HCT116 (cell line): ENCODE data around the gene TIMM13. TPM values are rescaled to one million over a fixed set of nuclear protein-coding genes. Genes with fewer than 3 reads are reported as not detected.

Experiments
- ATAC-seq: fragments of 200-7000 bp; cut with Tn5 transposase; 2 replicates; pipeline ENCODE4 v1.9.1; 2020; ENCODE audit warnings: mild to moderate bottlenecking, moderate library complexity
- BruUV-seq: library from RNA; stranded (reverse); fragments of 400-500 nt; replicated peaks from 2 replicates; lab custom pipeline; 2021; lab: Mats Ljungman, UMichigan
- CTCF ChIA-PET: fragments of 300-600 bp; sonication (Branson Sonifier 250); formaldehyde crosslinking; loops from one replicate; lab custom pipeline; 2021; ENCODE audit warnings: antibody characterized with exemption; lab: Charles Lee
- POLR2A ChIA-PET: fragments of 300-600, 350-600 bp; sonication (Branson Sonifier 250); formaldehyde crosslinking; loops from one replicate; lab custom pipeline; 2021; ENCODE audit warnings: antibody characterized with exemption; lab: Charles Lee
- RAD21 ChIA-PET, 2 experiments: fragments of 300-600 bp; sonication (Branson Sonifier 250); formaldehyde crosslinking; loops; one replicate each; lab custom pipeline; 2023; ENCODE audit warnings: low total read pairs in 2 of 2; ENCODE audit not compliant: uncharacterized antibody in 2 of 2, unreplicated experiment in 2 of 2, low non-redundant PET in 1 of 2; lab: Charles Lee
- DNase-seq: peaks from one replicate; pipeline ENCODE4 v3.0.0-alpha.2; 2010; ENCODE audit warnings: low read depth, low spot score
- H2AFZ ChIP-seq: fragments of 200-600 bp; shearing (Covaris generic), sonication (generic); 2 replicates; pipeline ENCODE4 v1.6.1; 2017; ENCODE audit warnings: low read depth, mixed run types, mixed read lengths, antibody characterized with exemption, low read length; ENCODE audit not compliant: poor library complexity, severe bottlenecking
- H3K27ac ChIP-seq: 2 replicates; pipeline ENCODE4 v1.5.1; 2012; ENCODE audit warnings: low read depth, low read length
- H3K27me3 ChIP-seq: fragments of 200-600 bp; sonication (generic); 2 replicates; pipeline ENCODE4 v1.6.1; 2016; ENCODE audit warnings: mixed run types, low read length, mixed read lengths; ENCODE audit not compliant: insufficient read depth
- H3K36me3 ChIP-seq, 2 experiments: fragments of 200-500 bp in 1 of 2; fragments of 200-600 bp in 1 of 2; sonication (Bioruptor generic) in 1 of 2; sonication (generic) in 1 of 2; 2 replicates each; pipeline versions ENCODE4 v1.5.1 to v1.6.1; 2014 to 2016; ENCODE audit warnings: low read length in 2 of 2, inconsistent platforms in 1 of 2, mixed read lengths in 1 of 2, mixed run types in 1 of 2; ENCODE audit not compliant: insufficient read depth in 2 of 2, control insufficient read depth in 1 of 2
- H3K4me1 ChIP-seq, 2 experiments: fragments of 200-600 bp in 1 of 2; sonication (generic) in 1 of 2; 2 replicates each; pipeline versions ENCODE4 v1.5.1 to v1.6.1; 2012 to 2017; ENCODE audit warnings: low read length in 2 of 2, inconsistent platforms in 1 of 2, mild to moderate bottlenecking in 1 of 2, mixed read lengths in 1 of 2, mixed run types in 1 of 2, moderate library complexity in 1 of 2; ENCODE audit not compliant: insufficient read depth in 2 of 2, control insufficient read depth in 1 of 2
- H3K4me2 ChIP-seq: fragments of 200-600 bp; sonication (generic); 2 replicates; pipeline ENCODE4 v1.6.1; 2017; ENCODE audit warnings: mixed run types, low read length, mixed read lengths
- H3K4me3 ChIP-seq, 2 experiments: fragments of 200-600 bp in 1 of 2; sonication (generic) in 1 of 2; replicated peaks in 1 of 2; 2 replicates each; pipeline ENCODE4 v1.5.1; 2011 to 2016; ENCODE audit warnings: low read length in 2 of 2, control low read depth in 1 of 2, low read depth in 1 of 2, mild to moderate bottlenecking in 1 of 2, mixed read lengths in 1 of 2, mixed run types in 1 of 2
- H3K79me2 ChIP-seq: fragments of 200-600 bp; sonication (generic); 2 replicates; pipeline ENCODE4 v1.6.1; 2017; ENCODE audit warnings: mild to moderate bottlenecking, mixed run types, low read length, moderate library complexity, mixed read lengths; ENCODE audit not compliant: insufficient read depth
- H3K9ac ChIP-seq: fragments of 200-600 bp; sonication (generic); 2 replicates; pipeline ENCODE4 v1.6.1; 2016; ENCODE audit warnings: low read length, mixed read lengths
- H3K9me2 ChIP-seq: fragments of 200-600 bp; sonication (generic), shearing (Covaris generic); 2 replicates; pipeline ENCODE4 v1.6.1; 2017; ENCODE audit warnings: mixed run types, mild to moderate bottlenecking, moderate library complexity; ENCODE audit not compliant: insufficient read depth
- H3K9me3 ChIP-seq, 2 experiments: fragments of 200-500 bp in 1 of 2; fragments of 200-600 bp in 1 of 2; sonication (Bioruptor generic) in 1 of 2; sonication (generic) in 1 of 2; 2 replicates each; pipeline ENCODE4 v1.6.1; 2014 to 2017; ENCODE audit warnings: low read length in 2 of 2, mixed read lengths in 2 of 2, inconsistent platforms in 1 of 2, low read depth in 1 of 2, mild to moderate bottlenecking in 1 of 2, mixed run types in 1 of 2, moderate library complexity in 1 of 2; ENCODE audit not compliant: control insufficient read depth in 1 of 2, insufficient read depth in 1 of 2
- H4K20me1 ChIP-seq: fragments of 200-600 bp; sonication (generic), shearing (Covaris generic); 2 replicates; pipeline ENCODE4 v1.6.1; 2017; ENCODE audit warnings: mixed run types, mild to moderate bottlenecking, moderate library complexity; ENCODE audit not compliant: insufficient read depth
- CEBPB ChIP-seq: IDR thresholded peaks from 2 replicates; pipeline ENCODE4 v1.6.1; 2012; ENCODE audit warnings: low read depth
- ELF1 ChIP-seq: IDR thresholded peaks from 2 replicates; pipeline ENCODE4 v1.6.1; 2012; ENCODE audit warnings: low read depth, borderline replicate concordance
- MAX ChIP-seq: IDR thresholded peaks from 2 replicates; pipeline ENCODE4 v1.6.1; 2012
- REST ChIP-seq: IDR thresholded peaks from 2 replicates; pipeline ENCODE4 v1.6.1; 2012; ENCODE audit warnings: low read depth
- SIN3A ChIP-seq: IDR thresholded peaks from 2 replicates; pipeline ENCODE4 v1.6.1; 2012; ENCODE audit warnings: low read depth
- SRF ChIP-seq: IDR thresholded peaks from 2 replicates; pipeline ENCODE4 v1.6.1; 2012; ENCODE audit warnings: low read depth
- TCF7L2 ChIP-seq: IDR thresholded peaks from 2 replicates; pipeline ENCODE4 v1.7.0; 2011; ENCODE audit warnings: borderline replicate concordance, inconsistent platforms; ENCODE audit not compliant: insufficient read depth, insufficient read length; ENCODE audit errors: extremely low read depth
- YY1 ChIP-seq: IDR thresholded peaks from 2 replicates; pipeline ENCODE4 v1.6.1; 2011; ENCODE audit warnings: low read length, low read depth, moderate library complexity, mild to moderate bottlenecking; ENCODE audit not compliant: insufficient replicate concordance; ENCODE audit errors: extremely low read depth
- ZNF274 ChIP-seq: fragments of 200-500 bp; sonication (Bioruptor generic); IDR thresholded peaks from 2 replicates; pipeline ENCODE4 v1.6.1; 2014; ENCODE audit warnings: mild to moderate bottlenecking, low read depth, low read length, inconsistent platforms
- intact Hi-C: fragments of 100-400 bp; cut with micrococcal nuclease; formaldehyde crosslinking; loops from 2 replicates; pipeline ENCODE4 v1.10.0; 2022
- total RNA-seq: library from RNA; stranded (reverse); gene quantifications from one replicate; pipeline ENCODE4 v1.2.1, GENCODE V29; 2021; ENCODE audit not compliant: unreplicated experiment

Gene TIMM13
- total RNA-seq, 1 experiment from 2014 or later: 151 TPM

GRCh38 chr19:2399582-2399981, 27.8 kb downstream of the TIMM13 start:
- H3K27ac ChIP-seq: no peak overlapping the region
- no peak for TF ChIP-seq MAX
- no peak for TF ChIP-seq SIN3A
- TF ChIP-seq REST: no peak
- TF ChIP-seq TCF7L2: no peak
- TF ChIP-seq SRF: no peak
- TF ChIP-seq YY1: no peak
- TF ChIP-seq ELF1: no peak
- no peak for TF ChIP-seq ZNF274
- no peak for TF ChIP-seq CEBPB
- DNase-seq (no peak), ATAC-seq (no peak)
- ChIA-PET RAD21 (no interaction called here), POLR2A (no interaction called here), CTCF (no interaction called here)
- no peaks in the 10 kb centered on the region for H3K9me3 ChIP-seq
- H2AFZ ChIP-seq: no peak overlapping the region
- H3K9me2 ChIP-seq: no peaks in the 10 kb centered on the region
- H3K27me3 ChIP-seq: no peaks in the 10 kb centered on the region
- peaks cover 0 to 10% of the 10 kb centered on the region in 2 experiments; a peak in 2 of 4 replicates for H3K4me1 ChIP-seq
- no peaks in the 10 kb centered on the region for H4K20me1 ChIP-seq
- H3K4me3 ChIP-seq: no peak overlapping the region
- H3K9ac ChIP-seq: no peak overlapping the region
- intact Hi-C loops: no loop called here
- H3K36me3 ChIP-seq: no peaks in the 10 kb centered on the region
- no TSS peak for BruUV-seq
- no peak overlapping the region for H3K4me2 ChIP-seq
- no peaks in the 10 kb centered on the region for H3K79me2 ChIP-seq
